CD4-positive, alpha-beta T cell treated with Interleukin-6 for 4 hours (primary cell): ENCODE measurements around the gene SRRD.
"Not testable (repeated sequence)": the region's sequence is repeated elsewhere in the genome, so short reads cannot be mapped to it uniquely, and the experiment has no call there.

Experiments used
- DNase-seq: peaks from one replicate; pipeline ENCODE4 v3.0.0-alpha.2; 2020; ENCODE audit warnings: mixed read lengths

SRRD gene

GRCh38 chr22:26483439-26484359 is at the start of gene SRRD, which contains the start of gene HPS4:
SRRD (plus strand) TSS chr22:26483877; CDS start chr22:26483891, 14 bp downstream.
HPS4 (minus strand) TSS chr22:26483783; CDS start chr22:26481762, 2,021 bp downstream.
- DNase-seq: peak; percentile 94

GRCh38 chr22:26435327-26436093 is 48.2 kb upstream of the SRRD start:
- DNase-seq: no peak

- no peak for DNase-seq
Measured at GRCh38 chr22:26436903-26437515, 46.7 kb upstream of the SRRD start.

- DNase-seq: no peak
Measured at GRCh38 chr22:26437694-26438392, 45.8 kb upstream of the SRRD start.

GRCh38 chr22:26438776-26439175 is 44.9 kb upstream of the SRRD start:
- not testable (repeated sequence) for DNase-seq

- DNase-seq: no peak
Measured at GRCh38 chr22:26439559-26439958, 44.1 kb upstream of the SRRD start.

- DNase-seq: no peak
Measured at GRCh38 chr22:26442086-26442756, 41.5 kb upstream of the SRRD start.

GRCh38 chr22:26443901-26444690 is 39.6 kb upstream of the SRRD start:
- no peak for DNase-seq

GRCh38 chr22:26444777-26445176 is 38.9 kb upstream of the SRRD start:
- DNase-seq: no peak

- DNase-seq: no peak
Measured at GRCh38 chr22:26445577-26446275, 38.0 kb upstream of the SRRD start.

GRCh38 chr22:26446808-26447515 is 36.7 kb upstream of the SRRD start:
- no peak for DNase-seq

- no peak for DNase-seq
Measured at GRCh38 chr22:26447584-26448329, 35.9 kb upstream of the SRRD start.

GRCh38 chr22:26448334-26448733 is 35.3 kb upstream of the SRRD start:
- no peak for DNase-seq

GRCh38 chr22:26448941-26449340 is 34.7 kb upstream of the SRRD start:
- no peak for DNase-seq

GRCh38 chr22:26450453-26451185 is 33.1 kb upstream of the SRRD start:
- DNase-seq: no peak

- no peak for DNase-seq
Measured at GRCh38 chr22:26452236-26453016, 31.3 kb upstream of the SRRD start.

GRCh38 chr22:26453216-26453615 is 30.5 kb upstream of the SRRD start:
- DNase-seq: no peak
